Psoas muscle (tissue), 8 donors: ENCODE data around the gene TK1. TPM values are rescaled to one million over a fixed set of nuclear protein-coding genes. Genes with fewer than 3 reads are reported as not detected.
"Not testable (repeated sequence)": the region's sequence is repeated elsewhere in the genome, so short reads cannot be mapped to it uniquely, and the experiment has no call there.

Source experiments
- ATAC-seq, 4 donors: fragments of 200-7000 bp; cut with Tn5 transposase; one replicate each; pipeline ENCODE4 v1.9.1; 2020; ENCODE audit warnings: moderate library complexity in 3 of 4, mild to moderate bottlenecking in 2 of 4
- DNase-seq, 2 donors: peaks; one replicate each; pipeline ENCODE4 v3.0.0-alpha.2; 2020
- H3K27ac ChIP-seq: fragments of 200-600 bp; one replicate; pipeline ENCODE4 v1.8.0; 2022
- H3K27me3 ChIP-seq, 3 donors: fragments of 200-600 bp in 1 of 3; one replicate each; pipeline versions ENCODE4 v1.6.1 to v1.8.0; 2013 to 2022; ENCODE audit warnings: low read length in 2 of 3, mild to moderate bottlenecking in 2 of 3, moderate library complexity in 1 of 3; ENCODE audit not compliant: insufficient read depth in 3 of 3
- H3K36me3 ChIP-seq, 2 donors: fragments of 200-600 bp in 1 of 2; one replicate each; pipeline versions ENCODE4 v1.6.1 to v1.8.0; 2013 to 2022; ENCODE audit warnings: low read depth in 1 of 2, mild to moderate bottlenecking in 1 of 2, moderate library complexity in 1 of 2; ENCODE audit not compliant: insufficient read depth in 1 of 2
- H3K4me1 ChIP-seq: fragments of 200-600 bp; one replicate; pipeline ENCODE4 v1.8.0; 2022
- H3K4me3 ChIP-seq: fragments of 200-600 bp; one replicate; pipeline ENCODE4 v1.8.0; 2022; ENCODE audit warnings: mild to moderate bottlenecking
- H3K9me3 ChIP-seq: fragments of 200-600 bp; one replicate; pipeline ENCODE4 v1.8.0; 2022
- CTCF ChIP-seq: fragments of 200-600 bp; IDR thresholded peaks from one replicate; pipeline ENCODE4 v1.8.0; 2022; ENCODE audit warnings: antibody characterized with exemption
- WGBS, 3 donors: extraction: QIAGEN DNeasy Blood & Tissue Kit; methylation state at CpG; one replicate each; pipeline versions ENCODE4 v1.1.6 to v1.1.7; 2013; 5-methylcytosine and 5-hydroxymethylcytosine counted together
- intact Hi-C, 2 donors: fragments of 100-400 bp; cut with DNase I; formaldehyde crosslinking; loops; one replicate each; pipeline versions ENCODE4 v1.11.0 to v1.14.2; 2022
- polyA plus RNA-seq, 3 donors: library from polyadenylated mRNA; stranded (reverse); fragments of 200-250 nt; gene quantifications; one replicate each; pipeline ENCODE4 v1.2.3, GENCODE V29; 2013
- total RNA-seq, 4 donors: library from RNA; stranded (reverse); fragmentation: NEBNext Ultra II Directional in 2 of 4; extraction: Animal tissue kit (Norgen Biotek cat#: 25700) in 2 of 4; gene quantifications; one replicate each; pipeline versions ENCODE4 v1.2.1 to v1.2.4, GENCODE V29; 2021 to 2023
- donor health status: healthy with polysubstance abuse.
- donor health status: DM: no; HTN: no; CAD: no; lungs with moderate emphysema.
- donor health status: Bipolar disorder and iron deficiency.
- donor health status: healthy.
- donor health status: DM: yes; HTN: yes; CAD: no.
- donor health status: DM: no; HTN: no; CAD: no.
- donor health status: DM: no; HTN: no; CAD: no.
- donor health status: DM: yes; HTN: yes; CAD: no.

TK1 gene
- total and polyA plus RNA-seq, 7 donors = 0.68 to 3.1 (median 1.5) TPM

GRCh38 chr17:78173097-78173715, 13.6 kb downstream of the TK1 start:
- intact Hi-C loops = no loop called here
- no peak for TF ChIP-seq CTCF
- H3K27me3 ChIP-seq = no peaks in the 10 kb centered on the region
- peak in 3 of 4 donors; percentile 2 to 17 (median 8) for ATAC-seq
- peak overlapping the region; percentile 49 for H3K4me3 ChIP-seq
- H3K4me1 ChIP-seq = peaks cover 72% of the 10 kb centered on the region
- 34 to 42% (median 35%) methylated on average over 11 of the region's 11 CpGs for WGBS, 3 donors
- peaks cover 0 to 22% of the 10 kb centered on the region in 2 donors for H3K36me3 ChIP-seq
- DNase-seq = peak in 1 of 2 donors; percentile 22
- peak overlapping the region; percentile 98 for H3K27ac ChIP-seq
- H3K9me3 ChIP-seq = no peaks in the 10 kb centered on the region

- TF ChIP-seq CTCF = no peak
- Histone ChIP-seq H3K27ac (peak overlapping the region; percentile 98), H3K4me1 (peaks cover 72% of the 10 kb centered on the region), H3K4me3 (peak overlapping the region; percentile 49), H3K36me3 (peaks cover 0 to 22% of the 10 kb centered on the region in 2 donors), H3K9me3 (no peaks in the 10 kb centered on the region), H3K27me3 (no peaks in the 10 kb centered on the region)
- DNase-seq (peak; percentile 50 to 74), ATAC-seq (peak; percentile 10 to 47 (median 22))
- WGBS, 3 donors = 18 to 35% (median 27%) methylated on average over 19 of the region's 19 CpGs
- intact Hi-C loops = no loop called here
Observed at GRCh38 chr17:78172249-78173051, 14.4 kb downstream of the TK1 start.

- Histone ChIP-seq H3K4me1 (peaks cover 68% of the 10 kb centered on the region), H3K4me3 (peak overlapping the region; percentile 49), H3K36me3 (peaks cover 0 to 22% of the 10 kb centered on the region in 2 donors), H3K27ac (peak overlapping the region; percentile 98)
- WGBS, 3 donors = 76 to 90% (median 80%) methylated on average over 18 to 19 of the region's 19 CpGs
- ATAC-seq, H3K27me3 ChIP-seq, H3K9me3 ChIP-seq, DNase-seq, intact Hi-C loops: not testable (repeated sequence)
Observed at GRCh38 chr17:78171591-78172248, 15.1 kb downstream of the TK1 start.

- Histone ChIP-seq H3K9me3 (no peaks in the 10 kb centered on the region), H3K27ac (peak overlapping the region; percentile 98), H3K4me3 (peak overlapping the region; percentile 49), H3K36me3 (peaks cover 0 to 22% of the 10 kb centered on the region in 2 donors), H3K4me1 (peaks cover 60% of the 10 kb centered on the region), H3K27me3 (no peaks in the 10 kb centered on the region)
- DNase-seq (no peak), ATAC-seq (no peak)
- intact Hi-C loops = no loop called here
- 81 to 86% (median 86%) methylated on average over 30 to 31 of the region's 31 CpGs for WGBS, 3 donors
- no peak for TF ChIP-seq CTCF
Observed at GRCh38 chr17:78170692-78171590, 15.9 kb downstream of the TK1 start.
